Chondrocyte (in vitro differentiated cells): ENCODE measurements around the gene TIMM17B. TPM values are rescaled to one million over a fixed set of nuclear protein-coding genes. Genes with fewer than 3 reads are reported as not detected.

Experiments used
- DNase-seq: peaks from one replicate; pipeline ENCODE4 v3.0.0; 2021; ENCODE audit warnings: mixed read lengths, low spot score
- H3K27ac Mint-ChIP-seq: one replicate; pipeline ENCODE4 v1.8.0; 2021; ENCODE audit warnings: mild to moderate bottlenecking, moderate library complexity, mixed read lengths; ENCODE audit not compliant: unreplicated experiment
- H3K27me3 Mint-ChIP-seq: 2 replicates; pipeline ENCODE4 v1.8.0; 2021; ENCODE audit warnings: low read depth, mixed read lengths
- H3K36me3 Mint-ChIP-seq: 2 replicates; pipeline ENCODE4 v1.8.0; 2021; ENCODE audit warnings: low read depth, mixed read lengths
- H3K4me1 Mint-ChIP-seq: 2 replicates; pipeline ENCODE4 v1.8.0; 2021; ENCODE audit warnings: low read depth, mild to moderate bottlenecking, mixed read lengths
- H3K4me3 Mint-ChIP-seq: one replicate; pipeline ENCODE4 v1.8.0; 2021; ENCODE audit warnings: mild to moderate bottlenecking, moderate library complexity, mixed read lengths; ENCODE audit not compliant: unreplicated experiment
- H3K9me3 Mint-ChIP-seq: 2 replicates; pipeline ENCODE4 v1.8.0; 2021; ENCODE audit warnings: low read depth, mixed read lengths
- CTCF ChIP-seq: fragments of 200-600 bp; sonication (generic); IDR thresholded peaks from 2 replicates; pipeline ENCODE4 v1.5.0; 2021; ENCODE audit warnings: antibody characterized with exemption, mild to moderate bottlenecking, moderate library complexity
- total RNA-seq: library from RNA; stranded (reverse); gene quantifications from 3 replicates; pipeline ENCODE4 v1.2.1, GENCODE V29; 2021

The TIMM17B gene
- total RNA-seq, 1 donor from 2014 or later = 38.0 TPM

- H3K27me3 Mint-ChIP-seq = no peaks in the 10 kb centered on the region
- H3K4me3 Mint-ChIP-seq = peak overlapping the region; percentile 75
- no peak for DNase-seq
- no peak for TF ChIP-seq CTCF
- peaks cover 7% of the 10 kb centered on the region for H3K36me3 Mint-ChIP-seq
- H3K4me1 Mint-ChIP-seq = peaks cover 33% of the 10 kb centered on the region
- no peaks in the 10 kb centered on the region for H3K9me3 Mint-ChIP-seq
- H3K27ac Mint-ChIP-seq = peak overlapping the region; percentile 73
Observed at GRCh38 chrX:48918301-48918642, 20.7 kb upstream of the TIMM17B start.

GRCh38 chrX:48917139-48918001 is 19.8 kb upstream of the TIMM17B start:
- Mint-ChIP-seq H3K27me3 (no peaks in the 10 kb centered on the region), H3K9me3 (no peaks in the 10 kb centered on the region), H3K27ac (peak overlapping the region; percentile 85), H3K36me3 (peaks cover 5% of the 10 kb centered on the region), H3K4me1 (peaks cover 33% of the 10 kb centered on the region), H3K4me3 (peak overlapping the region; percentile 75)
- DNase-seq = no peak
- TF ChIP-seq CTCF = peak; percentile 89

- no peak for TF ChIP-seq CTCF
- H3K4me1 Mint-ChIP-seq = peaks cover 38% of the 10 kb centered on the region
- DNase-seq = no peak
- H3K4me3 Mint-ChIP-seq = no peak overlapping the region
- H3K9me3 Mint-ChIP-seq = no peaks in the 10 kb centered on the region
- H3K27me3 Mint-ChIP-seq = no peaks in the 10 kb centered on the region
- H3K27ac Mint-ChIP-seq = no peak overlapping the region
- H3K36me3 Mint-ChIP-seq = peaks cover 5% of the 10 kb centered on the region
Observed at GRCh38 chrX:48914593-48915493, 17.3 kb upstream of the TIMM17B start.

GRCh38 chrX:48913605-48914366 is 16.2 kb upstream of the TIMM17B start:
- H3K27ac Mint-ChIP-seq = no peak overlapping the region
- H3K4me3 Mint-ChIP-seq = no peak overlapping the region
- no peaks in the 10 kb centered on the region for H3K9me3 Mint-ChIP-seq
- no peaks in the 10 kb centered on the region for H3K27me3 Mint-ChIP-seq
- peaks cover 5% of the 10 kb centered on the region for H3K36me3 Mint-ChIP-seq
- DNase-seq = no peak
- peaks cover 29% of the 10 kb centered on the region for H3K4me1 Mint-ChIP-seq
- no peak for TF ChIP-seq CTCF
